ENCODE results near the gene FGF18. TPM values are rescaled to one million over a fixed set of nuclear protein-coding genes. Genes with fewer than 3 reads are reported as not detected.
"Not testable (repeated sequence)": the region's sequence is repeated elsewhere in the genome, so short reads cannot be mapped to it uniquely, and the experiment has no call there.

Gene FGF18
- polyA plus RNA-seq, 1 donor from 2014 or later: 1.2 TPM

DNA sequence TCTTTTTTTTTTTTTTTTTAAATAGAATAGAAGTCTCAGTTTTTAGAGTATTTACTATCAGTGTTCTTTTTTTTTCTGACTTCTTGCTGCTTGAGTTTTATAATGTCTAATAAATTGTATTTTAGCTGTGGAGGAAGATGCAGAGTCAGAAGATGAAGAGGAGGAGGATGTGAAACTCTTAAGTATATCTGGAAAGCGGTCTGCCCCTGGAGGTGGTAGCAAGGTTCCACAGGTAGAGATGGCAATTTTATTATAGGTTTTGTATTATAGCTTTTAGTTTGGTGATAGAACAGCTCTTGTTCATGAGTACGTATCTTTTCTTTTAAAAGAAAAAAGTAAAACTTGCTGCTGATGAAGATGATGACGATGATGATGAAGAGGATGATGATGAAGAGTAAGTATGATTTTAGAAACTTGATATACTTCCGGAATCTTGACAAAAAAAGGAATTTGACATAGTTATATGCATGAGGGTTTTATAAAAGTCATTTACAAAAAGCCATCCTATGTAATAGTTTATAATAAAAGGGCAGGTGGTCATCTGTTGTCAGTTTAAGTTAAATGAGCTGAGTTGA is 26.8 kb upstream of the FGF18 start:
- peaks cover 89% of the 10 kb centered on the region for H3K79me2 ChIP-seq (replicated peaks; ENCODE audit: insufficient read depth, low read length)
- peaks cover 5% of the 10 kb centered on the region for H3K36me3 ChIP-seq (ENCODE audit: insufficient read depth, low read length)
- no peaks in the 10 kb centered on the region for H3K9me2 ChIP-seq (ENCODE audit: insufficient read depth, low read length)
- no peaks in the 10 kb centered on the region for H3K27me3 ChIP-seq (ENCODE audit: insufficient read depth, low read depth, low read length)
- no peak overlapping the region for H3K9ac ChIP-seq (ENCODE audit: low read length)
- no peaks in the 10 kb centered on the region for H3K9me3 ChIP-seq (ENCODE audit: low read length)
- no peak overlapping the region for H3K4me3 ChIP-seq (ENCODE audit: low read length)
- TF ChIP-seq SMC3 (conservative IDR thresholded peaks at IDR 0.05; ENCODE audit: poor library complexity): no peak
- TF ChIP-seq, protein P1, sequence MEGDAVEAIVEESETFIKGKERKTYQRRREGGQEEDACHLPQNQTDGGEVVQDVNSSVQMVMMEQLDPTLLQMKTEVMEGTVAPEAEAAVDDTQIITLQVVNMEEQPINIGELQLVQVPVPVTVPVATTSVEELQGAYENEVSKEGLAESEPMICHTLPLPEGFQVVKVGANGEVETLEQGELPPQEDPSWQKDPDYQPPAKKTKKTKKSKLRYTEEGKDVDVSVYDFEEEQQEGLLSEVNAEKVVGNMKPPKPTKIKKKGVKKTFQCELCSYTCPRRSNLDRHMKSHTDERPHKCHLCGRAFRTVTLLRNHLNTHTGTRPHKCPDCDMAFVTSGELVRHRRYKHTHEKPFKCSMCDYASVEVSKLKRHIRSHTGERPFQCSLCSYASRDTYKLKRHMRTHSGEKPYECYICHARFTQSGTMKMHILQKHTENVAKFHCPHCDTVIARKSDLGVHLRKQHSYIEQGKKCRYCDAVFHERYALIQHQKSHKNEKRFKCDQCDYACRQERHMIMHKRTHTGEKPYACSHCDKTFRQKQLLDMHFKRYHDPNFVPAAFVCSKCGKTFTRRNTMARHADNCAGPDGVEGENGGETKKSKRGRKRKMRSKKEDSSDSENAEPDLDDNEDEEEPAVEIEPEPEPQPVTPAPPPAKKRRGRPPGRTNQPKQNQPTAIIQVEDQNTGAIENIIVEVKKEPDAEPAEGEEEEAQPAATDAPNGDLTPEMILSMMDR (IDR thresholded peaks at IDR 0.05; ENCODE audit: poor library complexity, severe bottlenecking): no peak
- no peak for TF ChIP-seq RAD21 (conservative IDR thresholded peaks at IDR 0.05)
- TF ChIP-seq EP300 (conservative IDR thresholded peaks at IDR 0.05; ENCODE audit: poor library complexity, severe bottlenecking): no peak
- TF ChIP-seq TAF1 (IDR thresholded peaks at IDR 0.05; ENCODE audit: low read depth): no peak
- no peak for TF ChIP-seq MXI1 (conservative IDR thresholded peaks at IDR 0.05; ENCODE audit: poor library complexity, severe bottlenecking)
- TF ChIP-seq, protein P2, sequence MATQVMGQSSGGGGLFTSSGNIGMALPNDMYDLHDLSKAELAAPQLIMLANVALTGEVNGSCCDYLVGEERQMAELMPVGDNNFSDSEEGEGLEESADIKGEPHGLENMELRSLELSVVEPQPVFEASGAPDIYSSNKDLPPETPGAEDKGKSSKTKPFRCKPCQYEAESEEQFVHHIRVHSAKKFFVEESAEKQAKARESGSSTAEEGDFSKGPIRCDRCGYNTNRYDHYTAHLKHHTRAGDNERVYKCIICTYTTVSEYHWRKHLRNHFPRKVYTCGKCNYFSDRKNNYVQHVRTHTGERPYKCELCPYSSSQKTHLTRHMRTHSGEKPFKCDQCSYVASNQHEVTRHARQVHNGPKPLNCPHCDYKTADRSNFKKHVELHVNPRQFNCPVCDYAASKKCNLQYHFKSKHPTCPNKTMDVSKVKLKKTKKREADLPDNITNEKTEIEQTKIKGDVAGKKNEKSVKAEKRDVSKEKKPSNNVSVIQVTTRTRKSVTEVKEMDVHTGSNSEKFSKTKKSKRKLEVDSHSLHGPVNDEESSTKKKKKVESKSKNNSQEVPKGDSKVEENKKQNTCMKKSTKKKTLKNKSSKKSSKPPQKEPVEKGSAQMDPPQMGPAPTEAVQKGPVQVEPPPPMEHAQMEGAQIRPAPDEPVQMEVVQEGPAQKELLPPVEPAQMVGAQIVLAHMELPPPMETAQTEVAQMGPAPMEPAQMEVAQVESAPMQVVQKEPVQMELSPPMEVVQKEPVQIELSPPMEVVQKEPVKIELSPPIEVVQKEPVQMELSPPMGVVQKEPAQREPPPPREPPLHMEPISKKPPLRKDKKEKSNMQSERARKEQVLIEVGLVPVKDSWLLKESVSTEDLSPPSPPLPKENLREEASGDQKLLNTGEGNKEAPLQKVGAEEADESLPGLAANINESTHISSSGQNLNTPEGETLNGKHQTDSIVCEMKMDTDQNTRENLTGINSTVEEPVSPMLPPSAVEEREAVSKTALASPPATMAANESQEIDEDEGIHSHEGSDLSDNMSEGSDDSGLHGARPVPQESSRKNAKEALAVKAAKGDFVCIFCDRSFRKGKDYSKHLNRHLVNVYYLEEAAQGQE (IDR thresholded peaks at IDR 0.05; ENCODE audit: borderline replicate concordance): no peak
- no peak for TF ChIP-seq EZH2 (IDR thresholded peaks at IDR 0.05; ENCODE audit: borderline replicate concordance, insufficient read depth, low read length, poor library complexity, severe bottlenecking)
- no peak for TF ChIP-seq POLR2AphosphoS5 (IDR thresholded peaks at IDR 0.05)
- H4K20me1 ChIP-seq (ENCODE audit: insufficient read depth): peaks cover 19% of the 10 kb centered on the region
- H3K27ac ChIP-seq (ENCODE audit: low read length): no peak overlapping the region
- no peak overlapping the region for H3K4me2 ChIP-seq (ENCODE audit: low read length)
- H2AFZ ChIP-seq (ENCODE audit: low read depth, low read length): no peak overlapping the region
- H3F3A ChIP-seq (ENCODE audit: insufficient read depth, low read length, poor library complexity, severe bottlenecking): no peaks in the 10 kb centered on the region

DNA sequence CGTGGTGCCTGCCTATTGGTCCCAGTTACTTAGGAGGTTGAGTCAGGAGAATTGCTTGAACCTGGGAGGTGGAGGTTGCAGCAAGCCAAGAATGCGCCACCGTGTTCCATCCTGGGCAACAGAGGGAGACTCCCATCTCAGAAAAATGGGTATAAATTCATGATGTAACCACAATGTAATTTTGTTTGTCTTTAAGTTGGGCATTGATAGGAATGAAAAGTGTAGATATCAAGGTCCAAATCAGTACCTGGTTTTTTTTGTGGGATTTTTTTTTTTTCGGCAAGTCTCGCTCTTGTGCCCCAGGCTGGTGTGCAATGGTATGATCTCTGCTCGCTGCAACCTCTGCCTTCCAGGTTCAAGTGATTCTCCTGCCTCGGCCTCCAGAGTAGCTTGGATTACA is 24.4 kb upstream of the FGF18 start:
- H2AFZ ChIP-seq (ENCODE audit: low read depth, low read length): no peak overlapping the region
- no peaks in the 10 kb centered on the region for H3K9me2 ChIP-seq (ENCODE audit: insufficient read depth, low read length)
- no peak overlapping the region for H3K27ac ChIP-seq (ENCODE audit: low read length)
- H3K36me3 ChIP-seq (ENCODE audit: insufficient read depth, low read length): peaks cover 5% of the 10 kb centered on the region
- no peaks in the 10 kb centered on the region for H3F3A ChIP-seq (ENCODE audit: insufficient read depth, low read length, poor library complexity, severe bottlenecking)
- no peaks in the 10 kb centered on the region for H3K27me3 ChIP-seq (ENCODE audit: insufficient read depth, low read depth, low read length)
- peaks cover 95% of the 10 kb centered on the region for H3K79me2 ChIP-seq (replicated peaks; ENCODE audit: insufficient read depth, low read length)
- H3K9ac ChIP-seq (ENCODE audit: low read length): no peak overlapping the region
- no peaks in the 10 kb centered on the region for H3K9me3 ChIP-seq (ENCODE audit: low read length)
- TF ChIP-seq, protein P1 (IDR thresholded peaks at IDR 0.05; ENCODE audit: poor library complexity, severe bottlenecking): no peak
- no peak for TF ChIP-seq EZH2 (IDR thresholded peaks at IDR 0.05; ENCODE audit: borderline replicate concordance, insufficient read depth, low read length, poor library complexity, severe bottlenecking)
- no peak for TF ChIP-seq EP300 (conservative IDR thresholded peaks at IDR 0.05; ENCODE audit: poor library complexity, severe bottlenecking)
- TF ChIP-seq TAF1 (IDR thresholded peaks at IDR 0.05; ENCODE audit: low read depth): no peak
- TF ChIP-seq RAD21 (conservative IDR thresholded peaks at IDR 0.05): no peak
- TF ChIP-seq, protein P2 (IDR thresholded peaks at IDR 0.05; ENCODE audit: borderline replicate concordance): no peak
- no peak for TF ChIP-seq MXI1 (conservative IDR thresholded peaks at IDR 0.05; ENCODE audit: poor library complexity, severe bottlenecking)
- TF ChIP-seq POLR2AphosphoS5 (IDR thresholded peaks at IDR 0.05): no peak
- TF ChIP-seq SMC3 (conservative IDR thresholded peaks at IDR 0.05; ENCODE audit: poor library complexity): no peak
- no peak overlapping the region for H3K4me2 ChIP-seq (ENCODE audit: low read length)
- H4K20me1 ChIP-seq (ENCODE audit: insufficient read depth): peaks cover 13% of the 10 kb centered on the region
- H3K4me3 ChIP-seq (ENCODE audit: low read length): no peak overlapping the region

DNA sequence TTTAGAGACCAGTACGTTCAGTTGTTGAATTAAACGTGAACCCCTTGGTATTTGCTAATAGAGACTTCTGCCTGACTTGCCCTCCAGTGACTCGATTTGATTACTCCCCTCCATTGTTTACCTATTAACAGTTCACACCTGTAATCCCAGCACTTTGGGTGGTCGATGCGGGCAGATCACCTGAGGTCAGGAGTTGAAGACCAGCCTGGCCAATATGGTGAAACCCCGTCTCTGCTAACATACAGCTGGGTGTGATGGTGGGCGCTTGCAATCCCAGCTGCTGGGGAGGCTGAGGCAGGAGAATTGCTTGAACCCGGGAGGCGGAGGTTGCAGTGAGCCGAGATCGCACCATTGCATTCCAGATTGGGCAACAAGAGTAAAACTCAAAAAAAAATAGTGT is 22.9 kb upstream of the FGF18 start:
- H4K20me1 ChIP-seq (ENCODE audit: insufficient read depth); H3F3A ChIP-seq (ENCODE audit: insufficient read depth, low read length, poor library complexity, severe bottlenecking); H3K27ac ChIP-seq (ENCODE audit: low read length); H3K9me2 ChIP-seq (ENCODE audit: insufficient read depth, low read length); H3K4me2 ChIP-seq (ENCODE audit: low read length); H3K36me3 ChIP-seq (ENCODE audit: insufficient read depth, low read length); H2AFZ ChIP-seq (ENCODE audit: low read depth, low read length); H3K9ac ChIP-seq (ENCODE audit: low read length); H3K9me3 ChIP-seq (ENCODE audit: low read length); H3K27me3 ChIP-seq (ENCODE audit: insufficient read depth, low read depth, low read length); H3K4me3 ChIP-seq (ENCODE audit: low read length): not testable (repeated sequence)
- H3K79me2 ChIP-seq (replicated peaks; ENCODE audit: insufficient read depth, low read length): peaks cover 82% of the 10 kb centered on the region

Data from neural cell (in vitro differentiated cells).